SK-N-SH treated with all-trans-retinoic acid at 6 μM for 48 hours (cell line): ENCODE results near the gene FLYWCH2.

ENCODE experiments used
- ARNTL ChIP-seq: fragments of 450-650 bp; formaldehyde crosslinking; IDR thresholded peaks from 2 replicates; pipeline ENCODE4 v1.5.0; 2020; ENCODE audit warnings: low read depth, mild to moderate bottlenecking, moderate library complexity, borderline replicate concordance
- BACH2 ChIP-seq: fragments of 250-450 bp; sonication (Bioruptor Pico); IDR thresholded peaks from 2 replicates; pipeline ENCODE4 v1.9.0; 2021; ENCODE audit warnings: mild to moderate bottlenecking, borderline replicate concordance
- CREB5 ChIP-seq: fragments of 250-450 bp; sonication (Bioruptor Pico); IDR thresholded peaks from 2 replicates; pipeline ENCODE4 v1.5.1; 2020; ENCODE audit warnings: low read depth, mild to moderate bottlenecking, moderate library complexity
- CSRNP3 ChIP-seq: fragments of 250-450 bp; sonication (Bioruptor Pico); IDR thresholded peaks from 2 replicates; pipeline ENCODE4 v1.5.1; 2021; ENCODE audit warnings: mild to moderate bottlenecking, moderate library complexity
- GLIS3 ChIP-seq: fragments of 250-450 bp; sonication (Bioruptor Pico); IDR thresholded peaks from 2 replicates; pipeline ENCODE4 v1.5.0; 2020; ENCODE audit warnings: mild to moderate bottlenecking, moderate library complexity
- ISL1 ChIP-seq: fragments of 250-450 bp; sonication (Bioruptor Pico); IDR thresholded peaks from 2 replicates; pipeline ENCODE4 v2.1.2; 2022; ENCODE audit warnings: mild to moderate bottlenecking, moderate library complexity
- PATZ1 ChIP-seq: fragments of 250-450 bp; sonication (Bioruptor Pico); IDR thresholded peaks from 2 replicates; pipeline ENCODE4 v1.8.0; 2020; ENCODE audit warnings: mild to moderate bottlenecking, moderate library complexity, borderline replicate concordance
- POU6F1 ChIP-seq: fragments of 250-450 bp; sonication (Bioruptor Pico); IDR thresholded peaks from 2 replicates; pipeline ENCODE4 v1.8.0; 2021; ENCODE audit warnings: low read depth, mild to moderate bottlenecking, moderate library complexity, borderline replicate concordance
- PPARA ChIP-seq: fragments of 250-450 bp; sonication (Bioruptor Pico); IDR thresholded peaks from 2 replicates; pipeline ENCODE4 v1.5.0; 2020; ENCODE audit warnings: mild to moderate bottlenecking, borderline replicate concordance
- RARB ChIP-seq: fragments of 250-450 bp; sonication (Bioruptor Pico); IDR thresholded peaks from 2 replicates; pipeline ENCODE4 v1.8.0; 2021; ENCODE audit warnings: mild to moderate bottlenecking, moderate library complexity
- SNAI2 ChIP-seq: fragments of 250-450 bp; sonication (Bioruptor Pico); IDR thresholded peaks from 2 replicates; pipeline ENCODE4 v1.5.0; 2020; ENCODE audit warnings: mild to moderate bottlenecking, moderate library complexity
- ZFP3 ChIP-seq: fragments of 250-450 bp; sonication (Bioruptor Pico); IDR thresholded peaks from 2 replicates; pipeline ENCODE4 v1.5.0; 2020; ENCODE audit warnings: mild to moderate bottlenecking, moderate library complexity

- TF ChIP-seq PATZ1 (CRISPR knock-in tag) (no peak), BACH2 (CRISPR knock-in tag) (no peak), ISL1 (CRISPR knock-in tag) (no peak), RARB (CRISPR knock-in tag) (no peak), SNAI2 (CRISPR knock-in tag) (no peak), CREB5 (CRISPR knock-in tag) (no peak), POU6F1 (no peak), CSRNP3 (CRISPR knock-in tag) (no peak), GLIS3 (no peak), ZFP3 (CRISPR knock-in tag) (no peak), ARNTL (CRISPR knock-in tag) (no peak), PPARA (no peak)
These were observed 44.1 kb downstream of the FLYWCH2 start for GRCh38 chr16:2927010-2927646.
